GM12878 (cell line): ENCODE measurements around the gene CDC42SE2. TPM values are rescaled to one million over a fixed set of nuclear protein-coding genes. Genes with fewer than 3 reads are reported as not detected.

Source experiments
- ATAC-seq: fragments of 200-7000 bp; cut with Tn5 transposase; 3 replicates; pipeline ENCODE4 v1.9.1; 2020; ENCODE audit warnings: mild to moderate bottlenecking, moderate library complexity
- BruUV-seq: library from RNA; stranded (reverse); fragments of 400-500 nt; replicated peaks from 2 replicates; lab custom pipeline; 2021; lab: Mats Ljungman, UMichigan
- CTCF ChIA-PET: fragments of 300-600 bp; sonication (Branson Sonifier 250); formaldehyde crosslinking; extraction: SDS; loops from one replicate; lab custom pipeline; 2021; ENCODE audit warnings: inconsistent platforms; lab: Yijun Ruan, JAX
- POLR2A ChIA-PET: fragments of 350-600 bp; formaldehyde crosslinking; extraction: SDS; loops from one replicate; lab custom pipeline; 2021; ENCODE audit warnings: inconsistent platforms; lab: Charles Lee
- RAD21 ChIA-PET: fragments of 300-600 bp; sonication (Branson Sonifier 250); formaldehyde crosslinking; loops from one replicate; lab custom pipeline; 2023; ENCODE audit warnings: antibody characterized with exemption; ENCODE audit not compliant: unreplicated experiment; lab: Charles Lee
- SMC1A ChIA-PET: fragments of 300-600 bp; sonication (Branson Sonifier 250); formaldehyde crosslinking; loops from one replicate; lab custom pipeline; 2023; ENCODE audit not compliant: unreplicated experiment, uncharacterized antibody; lab: Charles Lee
- DNase-seq: peaks from one replicate; pipeline ENCODE4 v3.0.0-alpha.2; 2011; ENCODE audit warnings: low read depth, low spot score
- FAIRE-seq: peaks from 3 replicates; lab custom pipeline; 2011; peaks lifted over from hg19 to GRCh38; lab: Jason Lieb, UNC
- H2AFZ ChIP-seq: 2 replicates; pipeline ENCODE4 v1.6.0; 2011; ENCODE audit warnings: low read depth, low read length, control low read depth; ENCODE audit not compliant: control insufficient read depth
- H3K27ac ChIP-seq: 2 replicates; pipeline ENCODE4 v1.5.1; 2011; ENCODE audit warnings: control low read depth; ENCODE audit not compliant: control insufficient read depth, insufficient read depth
- H3K27me3 ChIP-seq, 2 experiments: replicated peaks in 1 of 2; 2 replicates each; pipeline versions ENCODE4 v1.6.0 to v1.6.1; 2011; ENCODE audit warnings: low read length in 1 of 2; ENCODE audit not compliant: control insufficient read depth in 2 of 2, insufficient read depth in 2 of 2
- H3K36me3 ChIP-seq, 2 experiments: 2 replicates each; pipeline ENCODE4 v1.5.1; 2011; ENCODE audit warnings: low read length in 1 of 2; ENCODE audit not compliant: control insufficient read depth in 2 of 2, insufficient read depth in 2 of 2
- H3K4me1 ChIP-seq: 2 replicates; pipeline ENCODE4 v1.6.1; 2011; ENCODE audit warnings: mild to moderate bottlenecking, low read length, moderate library complexity, mixed read lengths; ENCODE audit not compliant: control insufficient read depth, insufficient read depth
- H3K4me2 ChIP-seq: 2 replicates; pipeline ENCODE4 v1.6.0; 2011; ENCODE audit warnings: control low read depth; ENCODE audit not compliant: control insufficient read depth, insufficient read depth
- H3K4me3 ChIP-seq: fragments of 200-600 bp; sonication (generic); 2 replicates; pipeline ENCODE4 v1.5.1; 2016
- H3K79me2 ChIP-seq: 2 replicates; pipeline ENCODE4 v1.6.0; 2011; ENCODE audit warnings: low read length; ENCODE audit not compliant: control insufficient read depth, insufficient read depth
- H3K9ac ChIP-seq: 2 replicates; pipeline ENCODE4 v1.8.0; 2011; ENCODE audit warnings: low read length, control low read depth, mixed read lengths; ENCODE audit not compliant: control insufficient read depth, insufficient read depth
- H3K9me3 ChIP-seq: replicated peaks from 3 replicates; pipeline ENCODE4 v1.5.1; 2011; ENCODE audit warnings: mild to moderate bottlenecking, low read length; ENCODE audit not compliant: control insufficient read depth, insufficient read depth
- H4K20me1 ChIP-seq: 2 replicates; pipeline ENCODE4 v1.6.0; 2011; ENCODE audit not compliant: control insufficient read depth, insufficient read depth
- CREM ChIP-seq: IDR thresholded peaks from 2 replicates; pipeline ENCODE4 v1.6.1; 2014; ENCODE audit warnings: antibody characterized with exemption, low read depth
- CTCF ChIP-seq, 3 experiments: IDR thresholded peaks in 2 of 3; conservative IDR thresholded peaks in 1 of 3; 2 replicates each; pipeline ENCODE4 v1.5.1; 2011; ENCODE audit warnings: low read depth in 3 of 3, low read length in 3 of 3, mild to moderate bottlenecking in 3 of 3, control low read depth in 2 of 3, moderate library complexity in 2 of 3, inconsistent platforms in 1 of 3, mixed read lengths in 1 of 3; ENCODE audit not compliant: control insufficient read depth in 2 of 3, insufficient read depth in 1 of 3; ENCODE audit errors: extremely low read depth in 1 of 3
- E2F4 ChIP-seq: IDR thresholded peaks from 2 replicates; pipeline ENCODE4 v1.6.1; 2012; ENCODE audit warnings: low read depth, low read length, improper control_type of control experiment
- FOXM1 ChIP-seq: IDR thresholded peaks from 2 replicates; pipeline ENCODE4 v1.6.1; 2012; ENCODE audit warnings: low read depth, mild to moderate bottlenecking, inconsistent platforms, low read length, moderate library complexity
- MTA3 ChIP-seq: IDR thresholded peaks from 2 replicates; pipeline ENCODE4 v1.6.1; 2012; ENCODE audit warnings: low read length, inconsistent platforms, borderline replicate concordance
- SRF ChIP-seq, 2 experiments: IDR thresholded peaks; 2 replicates each; pipeline ENCODE4 v1.6.1; 2011; ENCODE audit warnings: low read depth in 2 of 2, low read length in 2 of 2, mild to moderate bottlenecking in 1 of 2, moderate library complexity in 1 of 2
- STAT1 ChIP-seq: fragments of 450-650 bp; conservative IDR thresholded peaks from 2 replicates; pipeline ENCODE4 v1.6.1; 2014; ENCODE audit warnings: antibody characterized with exemption, mild to moderate bottlenecking
- WGBS: methylation state at CpG from one replicate; pipeline ENCODE4 v1.1.6; 2016; ENCODE audit warnings: low lambda C conversion rate; ENCODE audit not compliant: insufficient replicate concordance, insufficient coverage; ENCODE audit errors: missing lambda C conversion rate; 5-methylcytosine and 5-hydroxymethylcytosine counted together
- in situ Hi-C: fragments of 300-500 bp; cut with MboI; formaldehyde crosslinking; loops from 9 replicates; pipeline ENCODE4 v1.14.3; 2018; ENCODE audit warnings: mixed read lengths
- intact Hi-C: fragments of 100-400 bp; cut with micrococcal nuclease; formaldehyde crosslinking; loops from one replicate; pipeline ENCODE4 v1.14.2; 2022; ENCODE audit not compliant: unreplicated experiment
- polyA plus RNA-seq, 11 experiments: library from polyadenylated mRNA; depleted of rRNA in 4 of 11; unstranded in 6 of 11; stranded (reverse) in 5 of 11; fragments of >200 nt; fragmentation: Nextera tagmentation in 4 of 11; fragmentation: Illumina TruSeq in 1 of 11; extraction: Ambion mirVana in 4 of 11; extraction: Trizol in 1 of 11; gene quantifications; 1 replicate in 1 of 11; 2 replicates in 10 of 11; pipeline versions ENCODE4 v1.2.1 to v1.2.3, GENCODE V29; 2011 to 2016; ENCODE audit warnings: inconsistent platforms in 2 of 11, missing spikeins in 2 of 11, low read depth in 1 of 11
- total RNA-seq, 4 experiments: library from RNA; depleted of rRNA in 3 of 4; stranded (reverse); fragments of >200 nt in 3 of 4; fragmentation: Illumina TruSeq in 1 of 4; extraction: Trizol in 1 of 4; gene quantifications; 2 replicates each; pipeline versions ENCODE4 v1.2.1 to v1.2.3, GENCODE V29; 2013 to 2021

The CDC42SE2 gene
- total and polyA plus RNA-seq, 10 of the 15 experiments (the other 5 are each of a cell fraction or from before 2014, with no cell fraction given), result 57.0 to 148 (median 80.3) TPM

GRCh38 chr5:131272307-131272706, 8.5 kb downstream of the CDC42SE2 start:
- FAIRE-seq, result no peak

More at GRCh38 chr5:131272307-131272706, 8.5 kb downstream of the CDC42SE2 start:
- H3K27ac ChIP-seq, result peak overlapping the region; percentile 71
- H3K4me1 ChIP-seq, result peaks cover 34% of the 10 kb centered on the region
- no peaks in the 10 kb centered on the region for H3K9me3 ChIP-seq
- no peaks in the 10 kb centered on the region for H3K27me3 ChIP-seq
- H3K4me2 ChIP-seq, result peak overlapping the region; percentile 88
- POLR2A ChIA-PET, result interaction anchor here (0.6 to 6.5 kb wide), 14 partner anchors 7 to 111 kb away, joined by 3 to 47 read pairs (median 4); partner anchors contain the start of gene CDC42SE2
- H3K4me3 ChIP-seq, result peak overlapping the region; percentile 70
- H3K36me3 ChIP-seq, result peaks cover 0 to 3% of the 10 kb centered on the region in 2 experiments; a peak in 1 of 4 replicates
- RAD21 ChIA-PET, result interaction anchor here (0.6 to 16.1 kb wide), 13 partner anchors 9 to 123 kb away, joined by 3 to 302 read pairs (median 5); no protein-coding TSS in a partner anchor
- no peak overlapping the region for H2AFZ ChIP-seq
- peak overlapping the region; percentile 45; the same call in 1 of the 2 replicates for H3K9ac ChIP-seq
- TF ChIP-seq E2F4 (no peak), MTA3 (peak; percentile 64; the same call in 1 of the 2 replicates), CREM (0 out of 2 replicates have a peak, but pooled peaks have one; percentile 7), CTCF (IDR thresholded peaks at IDR 0.05 in 2 of 3, conservative IDR thresholded peaks at IDR 0.05 in 1 of 3; ENCODE audit: control insufficient read depth in 2 of 3, extremely low read depth in 1 of 3, insufficient read depth in 1 of 3, low read depth in 3 of 3, low read length in 3 of 3) (no peak), FOXM1 (peak; percentile 36; the same call in 1 of the 2 replicates), STAT1 (no peak), SRF (IDR thresholded peaks at IDR 0.05; ENCODE audit: low read depth in 2 of 2, low read length in 2 of 2) (peak in 1 of 2 experiments; percentile 81; a peak in 1 of 4 replicates)
- no peaks in the 10 kb centered on the region for H4K20me1 ChIP-seq
- BruUV-seq, result TSS peak; percentile 25
- peaks cover 98% of the 10 kb centered on the region for H3K79me2 ChIP-seq
- DNase-seq (no peak), ATAC-seq (peak; percentile 10)
- WGBS, result 0% methylated on average over 5 of the region's 5 CpGs
- SMC1A ChIA-PET, result interaction anchor here (0.8 to 41.3 kb wide), 13 partner anchors 9 to 124 kb away, joined by 3 to 1218 read pairs (median 4); partner anchors contain the start of gene CDC42SE2
- in situ Hi-C loops, result no loop called here
- CTCF ChIA-PET, result interaction anchor here (1.0 to 1.6 kb wide), 3 partner anchors 16 to 142 kb away, joined by 4 to 5 read pairs (median 4); no protein-coding TSS in a partner anchor
- intact Hi-C loops, result loop anchor here (2.0 to 10.0 kb wide), 3 partner anchors 52 to 522 kb away; partner anchors contain the start of gene FNIP1
